T-cell (primary cell): ENCODE measurements around the gene CYP4F3. TPM values are rescaled to one million over a fixed set of nuclear protein-coding genes. Genes with fewer than 3 reads are reported as not detected.

Experiments
- ATAC-seq, 4 experiments: fragments of 200-7000 bp in 3 of 4; fragments of 150-1000 bp in 1 of 4; cut with Tn5 transposase; replicated peaks in 1 of 4; 1 replicate in 3 of 4; 2 replicates in 1 of 4; pipeline ENCODE4 v1.10.0; 2021; ENCODE audit warnings: moderate library complexity in 3 of 4, mild to moderate bottlenecking in 2 of 4, moderate number of reproducible peaks in 1 of 4
- CTCF ChIA-PET, 2 donors: fragments of 300-600 bp; sonication (Branson Sonifier 250); formaldehyde crosslinking; loops; one replicate each; lab custom pipeline; 2022; ENCODE audit warnings: antibody characterized with exemption in 2 of 2; lab: Charles Lee
- POLR2A ChIA-PET, 2 donors: fragments of 300-600 bp; sonication (Branson Sonifier 250); formaldehyde crosslinking; loops; one replicate each; lab custom pipeline; 2022; ENCODE audit warnings: antibody characterized with exemption in 2 of 2; lab: Charles Lee
- DNase-seq, 35 experiments: peaks; one replicate each; pipeline versions ENCODE4 v3.0.0 to v3.0.0-alpha.2; 2013 to 2023
- H3K27ac ChIP-seq: one replicate; pipeline ENCODE4 v1.5.1; 2013; ENCODE audit warnings: low read length
- H3K27me3 ChIP-seq, 2 experiments: replicated peaks in 1 of 2; 1 replicate in 1 of 2; 2 replicates in 1 of 2; pipeline versions ENCODE4 v1.6.1 to v1.7.0; 2013; ENCODE audit warnings: low read length in 1 of 2, mixed read lengths in 1 of 2; ENCODE audit not compliant: control insufficient read depth in 2 of 2, insufficient read depth in 2 of 2; ENCODE audit errors: extremely low read depth in 1 of 2
- H3K36me3 ChIP-seq, 2 donors: 1 replicate in 1 of 2; 2 replicates in 1 of 2; pipeline versions ENCODE4 v1.6.1 to v1.7.0; 2013; ENCODE audit warnings: low read length in 1 of 2; ENCODE audit not compliant: control insufficient read depth in 2 of 2, insufficient read depth in 1 of 2; ENCODE audit errors: extremely low read depth in 1 of 2
- H3K4me1 ChIP-seq, 2 experiments: 1 replicate in 1 of 2; 2 replicates in 1 of 2; pipeline versions ENCODE4 v1.6.1 to v1.7.0; 2013; ENCODE audit warnings: low read length in 2 of 2, mixed read lengths in 1 of 2; ENCODE audit not compliant: insufficient read depth in 2 of 2, control insufficient read depth in 1 of 2; ENCODE audit errors: extremely low read depth in 1 of 2
- H3K4me3 ChIP-seq, 2 donors: 1 replicate in 1 of 2; 2 replicates in 1 of 2; pipeline versions ENCODE4 v1.5.1 to v1.7.0; 2013; ENCODE audit warnings: mild to moderate bottlenecking in 2 of 2, low read length in 1 of 2, moderate library complexity in 1 of 2; ENCODE audit not compliant: control insufficient read depth in 1 of 2; ENCODE audit errors: extremely low read depth in 1 of 2
- H3K9me3 ChIP-seq: 2 replicates; pipeline ENCODE4 v1.7.0; 2013
- H3K27ac Mint-ChIP-seq, 2 donors: one replicate each; pipeline ENCODE4 v1.8.0; 2020 to 2021; ENCODE audit warnings: mild to moderate bottlenecking in 2 of 2, mixed read lengths in 2 of 2
- H3K27me3 Mint-ChIP-seq, 2 donors: one replicate each; pipeline ENCODE4 v1.8.0; 2021 to 2022; ENCODE audit warnings: mixed read lengths in 2 of 2
- H3K36me3 Mint-ChIP-seq: one replicate; pipeline ENCODE4 v1.8.0; 2021; ENCODE audit warnings: mixed read lengths
- H3K4me1 Mint-ChIP-seq, 3 donors: one replicate each; pipeline ENCODE4 v1.8.0; 2020 to 2022; ENCODE audit warnings: mixed read lengths in 3 of 3, mild to moderate bottlenecking in 1 of 3
- H3K4me3 Mint-ChIP-seq, 3 donors: one replicate each; pipeline ENCODE4 v1.8.0; 2020 to 2022; ENCODE audit warnings: mild to moderate bottlenecking in 3 of 3, mixed read lengths in 3 of 3, moderate library complexity in 3 of 3
- H3K9me3 Mint-ChIP-seq, 3 donors: one replicate each; pipeline ENCODE4 v1.8.0; 2020 to 2022; ENCODE audit warnings: mixed read lengths in 3 of 3
- WGBS: methylation state at CpG from one replicate; pipeline ENCODE4 v1.1.5; 2013; ENCODE audit warnings: missing lambda C conversion rate; ENCODE audit not compliant: insufficient coverage; 5-methylcytosine and 5-hydroxymethylcytosine counted together
- total RNA-seq, 35 experiments: library from RNA in 6 of 35; stranded (reverse) in 6 of 35; fragments of 120-200 nt in 1 of 35; gene quantifications; one replicate each; pipeline versions ENCODE4 v1.2.1 to v1.2.4 and lab custom pipeline; 2013 to 2026

Gene CYP4F3
- total RNA-seq, 5 donors from 2014 or later (not counting 1 experiment from before 2014, with no cell fraction given): 0.23 to 0.30 TPM; not detected in 3

DNA sequence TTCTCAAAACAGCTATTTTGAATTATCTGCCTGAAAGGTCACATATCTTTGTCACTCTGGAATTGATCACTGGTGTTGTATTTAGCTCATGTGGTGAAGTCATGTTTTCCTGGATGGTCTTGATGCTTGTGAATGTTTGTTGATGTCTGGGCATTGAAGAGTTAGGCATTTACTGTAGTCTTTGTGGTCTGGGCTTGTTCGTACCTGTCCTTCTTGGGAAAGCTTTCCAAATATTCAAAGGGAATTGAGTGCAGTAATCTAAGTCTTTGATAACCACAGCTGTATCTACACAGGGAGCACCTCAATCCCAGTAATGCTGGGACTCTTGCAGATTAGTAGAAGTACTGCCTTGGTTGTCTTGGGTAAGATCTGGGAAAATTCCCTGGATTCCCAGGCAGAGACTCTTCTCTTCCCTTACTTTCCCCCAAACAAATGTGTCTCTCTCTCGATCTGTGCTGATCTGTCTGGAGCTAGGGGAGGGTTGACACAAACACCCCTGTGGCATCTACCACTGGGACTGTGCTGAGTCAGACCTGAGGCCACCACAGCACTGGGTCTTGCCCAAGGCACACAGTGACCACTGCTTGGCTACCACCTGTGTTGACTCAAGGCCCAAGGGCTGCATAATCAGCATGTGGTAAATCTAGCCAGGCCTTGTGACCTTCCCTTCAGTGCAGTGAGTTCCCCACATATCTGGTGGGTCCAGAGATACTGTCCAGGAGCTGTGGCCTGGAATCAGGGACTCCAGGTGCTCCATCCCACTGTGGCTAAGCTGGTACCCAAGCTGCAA is 5.5 kb upstream of the CYP4F3 start:
- Mint-ChIP-seq H3K27me3 (peaks cover 26 to 27% of the 10 kb centered on the region in 2 donors), H3K27ac (no peak overlapping the region), H3K4me3 (no peak overlapping the region), H3K9me3 (peaks cover 0 to 2% (median 0%) of the 10 kb centered on the region in 3 donors), H3K4me1 (peaks cover 0 to 9% (median 0%) of the 10 kb centered on the region in 3 donors), H3K36me3 (no peaks in the 10 kb centered on the region)
- 83% methylated on average over 2 of the region's 2 CpGs for WGBS
- peak in 1 of 35 experiments; percentile 8 for DNase-seq
- Histone ChIP-seq H3K9me3 (no peaks in the 10 kb centered on the region), H3K27ac (no peak overlapping the region), H3K36me3 (no peaks in the 10 kb centered on the region), H3K27me3 (peaks cover 0 to 15% of the 10 kb centered on the region in 2 experiments), H3K4me1 (no peaks in the 10 kb centered on the region), H3K4me3 (no peak overlapping the region)
- ChIA-PET POLR2A (no interaction called here), CTCF (no interaction called here)
- ATAC-seq: no peak

- WGBS: 75% methylated on average over 2 of the region's 2 CpGs
- no peak overlapping the region for H3K4me3 Mint-ChIP-seq
Observed at GRCh38 chr19:15636026-15636425, 4.7 kb upstream of the CYP4F3 start.

DNA sequence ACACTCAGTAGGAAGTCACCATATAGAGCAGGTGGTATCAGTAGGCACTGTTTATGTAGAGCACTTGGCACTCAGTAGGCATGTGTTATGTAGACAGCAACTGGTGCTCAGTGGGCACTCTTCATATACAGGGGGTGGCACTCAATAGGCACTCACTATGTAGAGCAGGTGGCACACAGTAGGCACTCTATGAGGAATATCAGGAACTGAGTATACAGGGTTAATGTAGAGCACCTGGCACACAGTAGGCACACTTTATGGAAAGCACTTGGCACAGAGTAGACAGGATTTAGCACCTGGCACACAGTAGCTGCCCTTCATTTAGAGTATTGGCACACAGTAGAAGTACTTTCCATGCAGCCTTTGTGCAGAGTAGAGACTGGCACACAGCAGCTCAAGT is 1.1 kb upstream of the CYP4F3 start:
- ChIA-PET CTCF (no interaction called here), POLR2A (no interaction called here)
- no peak for ATAC-seq
- H3K27ac ChIP-seq: no peak overlapping the region
- H3K36me3 ChIP-seq: no peaks in the 10 kb centered on the region
- Mint-ChIP-seq H3K9me3 (peaks cover 0 to 2% (median 0%) of the 10 kb centered on the region in 3 donors), H3K27ac (no peak overlapping the region), H3K36me3 (no peaks in the 10 kb centered on the region), H3K4me3 (no peak overlapping the region), H3K4me1 (peaks cover 0 to 5% (median 0%) of the 10 kb centered on the region in 3 donors), H3K27me3 (peaks cover 19 to 24% of the 10 kb centered on the region in 2 donors)
- H3K27me3 ChIP-seq: peaks cover 0 to 35% of the 10 kb centered on the region in 2 experiments
- no peaks in the 10 kb centered on the region for H3K9me3 ChIP-seq
- no peak for DNase-seq
- H3K4me3 ChIP-seq: no peak overlapping the region
- no peaks in the 10 kb centered on the region for H3K4me1 ChIP-seq

More at GRCh38 chr19:15636026-15636425, 4.7 kb upstream of the CYP4F3 start:
- no peak for DNase-seq
- ChIA-PET POLR2A (interaction anchor here in 1 of 2 donors (0.5 kb wide), 1 partner anchor 57 kb away, joined by 3 read pairs; no protein-coding TSS in a partner anchor), CTCF (no interaction called here)
- Mint-ChIP-seq H3K36me3 (no peaks in the 10 kb centered on the region), H3K27me3 (peaks cover 23 to 26% of the 10 kb centered on the region in 2 donors), H3K4me1 (peaks cover 0 to 9% (median 0%) of the 10 kb centered on the region in 3 donors), H3K9me3 (peaks cover 0 to 2% (median 0%) of the 10 kb centered on the region in 3 donors), H3K27ac (no peak overlapping the region)
- no peak for ATAC-seq
- H3K9me3 ChIP-seq: no peaks in the 10 kb centered on the region
- no peak overlapping the region for H3K4me3 ChIP-seq
- no peak overlapping the region for H3K27ac ChIP-seq
- no peaks in the 10 kb centered on the region for H3K4me1 ChIP-seq
- H3K36me3 ChIP-seq: no peaks in the 10 kb centered on the region
- peaks cover 0 to 23% of the 10 kb centered on the region in 2 experiments for H3K27me3 ChIP-seq

- DNase-seq (no peak), ATAC-seq (no peak)
- H3K36me3 Mint-ChIP-seq: no peaks in the 10 kb centered on the region
- WGBS: 30% methylated on average over 6 of the region's 12 CpGs
- peaks cover 13 to 14% of the 10 kb centered on the region in 2 donors for H3K27me3 Mint-ChIP-seq
- Histone ChIP-seq H3K9me3 (no peaks in the 10 kb centered on the region), H3K36me3 (no peaks in the 10 kb centered on the region), H3K27me3 (peaks cover 0 to 42% of the 10 kb centered on the region in 2 experiments), H3K27ac (no peak overlapping the region), H3K4me3 (no peak overlapping the region), H3K4me1 (no peaks in the 10 kb centered on the region)
- no peak overlapping the region for H3K4me3 Mint-ChIP-seq
- no peaks in the 10 kb centered on the region for H3K9me3 Mint-ChIP-seq
- peaks cover 0 to 5% (median 0%) of the 10 kb centered on the region in 3 donors for H3K4me1 Mint-ChIP-seq
- CTCF ChIA-PET: no interaction called here
- no peak overlapping the region for H3K27ac Mint-ChIP-seq
- POLR2A ChIA-PET: no interaction called here
Observed at GRCh38 chr19:15640904-15641597, 354 bp downstream of the CYP4F3 start.

GRCh38 chr19:15641901-15642491 is 1.3 kb downstream of the CYP4F3 start:
- Mint-ChIP-seq H3K27ac (no peak overlapping the region), H3K9me3 (no peaks in the 10 kb centered on the region), H3K36me3 (no peaks in the 10 kb centered on the region), H3K4me3 (no peak overlapping the region), H3K27me3 (peaks cover 14 to 17% of the 10 kb centered on the region in 2 donors), H3K4me1 (peaks cover 0 to 5% (median 0%) of the 10 kb centered on the region in 3 donors)
- ChIA-PET CTCF (no interaction called here), POLR2A (no interaction called here)
- no peak overlapping the region for H3K4me3 ChIP-seq
- ATAC-seq: no peak
- peaks cover 0 to 38% of the 10 kb centered on the region in 2 experiments for H3K27me3 ChIP-seq
- no peaks in the 10 kb centered on the region for H3K9me3 ChIP-seq
- H3K4me1 ChIP-seq: no peaks in the 10 kb centered on the region
- H3K27ac ChIP-seq: no peak overlapping the region
- 40% methylated on average over 1 of the region's 5 CpGs for WGBS
- DNase-seq: peak in 2 of 35 experiments; percentile 6 to 7
- no peaks in the 10 kb centered on the region for H3K36me3 ChIP-seq

DNA sequence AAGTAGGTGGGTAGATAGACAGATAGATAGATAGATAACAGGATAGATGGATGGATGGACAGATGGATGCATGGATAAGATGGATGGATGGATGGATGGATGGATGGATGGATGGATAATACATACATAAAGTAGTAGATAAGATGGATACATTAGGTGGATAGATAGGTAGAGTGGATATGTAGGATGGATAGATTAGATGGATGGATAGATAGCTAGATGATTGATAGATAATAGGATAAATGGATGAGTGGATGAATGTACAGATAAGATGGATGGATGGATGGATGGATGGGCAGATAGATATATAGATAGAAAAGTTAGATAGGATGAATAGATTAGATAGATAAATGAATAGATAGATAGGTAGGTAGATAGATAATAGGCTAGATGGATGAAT is 2.1 kb downstream of the CYP4F3 start:
- ChIA-PET POLR2A (no interaction called here), CTCF (no interaction called here)
- H3K9me3 Mint-ChIP-seq: no peaks in the 10 kb centered on the region
- Histone ChIP-seq H3K27ac (no peak overlapping the region), H3K4me3 (no peak overlapping the region), H3K27me3 (peaks cover 0 to 38% of the 10 kb centered on the region in 2 experiments), H3K9me3 (no peaks in the 10 kb centered on the region), H3K4me1 (no peaks in the 10 kb centered on the region), H3K36me3 (no peaks in the 10 kb centered on the region)
- peaks cover 8 to 13% of the 10 kb centered on the region in 2 donors for H3K27me3 Mint-ChIP-seq
- peaks cover 0 to 5% (median 0%) of the 10 kb centered on the region in 3 donors for H3K4me1 Mint-ChIP-seq
- no peak overlapping the region for H3K27ac Mint-ChIP-seq
- ATAC-seq (no peak), DNase-seq (no peak)
- no peak overlapping the region for H3K4me3 Mint-ChIP-seq
- no peaks in the 10 kb centered on the region for H3K36me3 Mint-ChIP-seq
